Measurements from ENCODE around the gene NCOA3. TPM values are rescaled to one million over a fixed set of nuclear protein-coding genes. Genes with fewer than 3 reads are reported as not detected.

NCOA3 gene
- total RNA-seq, 6 donors from 2014 or later = 27.9 to 54.7 (median 38.9) TPM

DNA sequence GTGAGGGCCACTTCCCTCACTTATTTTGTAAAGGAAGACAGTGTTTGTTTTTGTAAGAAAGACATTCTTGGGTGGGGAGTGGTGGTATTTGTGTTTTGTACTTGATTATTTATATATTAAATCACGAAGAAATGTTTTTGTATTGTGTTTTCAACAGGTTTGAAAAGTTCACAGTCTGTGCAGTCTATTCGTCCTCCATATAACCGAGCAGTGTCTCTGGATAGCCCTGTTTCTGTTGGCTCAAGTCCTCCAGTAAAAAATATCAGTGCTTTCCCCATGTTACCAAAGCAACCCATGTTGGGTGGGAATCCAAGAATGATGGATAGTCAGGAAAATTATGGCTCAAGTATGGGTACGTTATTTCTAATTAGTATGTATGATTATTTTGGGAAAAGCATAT is 137.2 kb downstream of the NCOA3 start:
- TF ChIP-seq POLR2AphosphoS5 (IDR thresholded peaks at IDR 0.05) = no peak
- no peak for TF ChIP-seq EP300 (IDR thresholded peaks at IDR 0.05)
- TF ChIP-seq, protein P1, sequence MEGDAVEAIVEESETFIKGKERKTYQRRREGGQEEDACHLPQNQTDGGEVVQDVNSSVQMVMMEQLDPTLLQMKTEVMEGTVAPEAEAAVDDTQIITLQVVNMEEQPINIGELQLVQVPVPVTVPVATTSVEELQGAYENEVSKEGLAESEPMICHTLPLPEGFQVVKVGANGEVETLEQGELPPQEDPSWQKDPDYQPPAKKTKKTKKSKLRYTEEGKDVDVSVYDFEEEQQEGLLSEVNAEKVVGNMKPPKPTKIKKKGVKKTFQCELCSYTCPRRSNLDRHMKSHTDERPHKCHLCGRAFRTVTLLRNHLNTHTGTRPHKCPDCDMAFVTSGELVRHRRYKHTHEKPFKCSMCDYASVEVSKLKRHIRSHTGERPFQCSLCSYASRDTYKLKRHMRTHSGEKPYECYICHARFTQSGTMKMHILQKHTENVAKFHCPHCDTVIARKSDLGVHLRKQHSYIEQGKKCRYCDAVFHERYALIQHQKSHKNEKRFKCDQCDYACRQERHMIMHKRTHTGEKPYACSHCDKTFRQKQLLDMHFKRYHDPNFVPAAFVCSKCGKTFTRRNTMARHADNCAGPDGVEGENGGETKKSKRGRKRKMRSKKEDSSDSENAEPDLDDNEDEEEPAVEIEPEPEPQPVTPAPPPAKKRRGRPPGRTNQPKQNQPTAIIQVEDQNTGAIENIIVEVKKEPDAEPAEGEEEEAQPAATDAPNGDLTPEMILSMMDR (IDR thresholded peaks at IDR 0.05) = no peak
- no peak for TF ChIP-seq POLR2A (IDR thresholded peaks at IDR 0.05)
- H3K36me3 ChIP-seq = peaks cover 25 to 99% (median 48%) of the 10 kb centered on the region in 4 donors
- no peak for ATAC-seq (ENCODE audit: low FRiP score in 2 of 2)

DNA sequence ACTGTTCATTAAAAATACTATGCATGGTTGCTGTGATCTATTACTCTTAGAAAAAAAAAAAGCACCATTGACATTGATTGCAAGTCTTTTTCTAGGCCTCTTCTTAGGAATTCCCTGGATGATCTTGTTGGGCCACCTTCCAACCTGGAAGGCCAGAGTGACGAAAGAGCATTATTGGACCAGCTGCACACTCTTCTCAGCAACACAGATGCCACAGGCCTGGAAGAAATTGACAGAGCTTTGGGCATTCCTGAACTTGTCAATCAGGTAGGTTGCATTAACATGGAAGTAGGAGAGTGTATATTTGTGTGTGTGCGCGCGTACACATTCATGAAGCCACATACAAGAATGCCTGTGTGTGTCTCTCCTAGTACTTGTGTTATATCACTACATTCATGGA is 140.4 kb downstream of the NCOA3 start:
- 97% methylated on average over 4 of the region's 4 CpGs for WGBS, 2 donors
- Histone ChIP-seq H3K27me3 (no peaks in the 10 kb centered on the region), H3K36me3 (peaks cover 20 to 99% (median 42%) of the 10 kb centered on the region in 4 donors), H3K27ac (no peak overlapping the region), H3K9me3 (no peaks in the 10 kb centered on the region), H3K4me1 (peaks cover 0 to 9% (median 0%) of the 10 kb centered on the region in 4 donors), H3K4me3 (no peak overlapping the region)
- no peak for ATAC-seq (ENCODE audit: low FRiP score in 2 of 2)
- no peak for DNase-seq
- no peak for TF ChIP-seq POLR2A (IDR thresholded peaks at IDR 0.05)
- TF ChIP-seq, protein P1 (IDR thresholded peaks at IDR 0.05) = no peak
- no peak for TF ChIP-seq POLR2AphosphoS5 (IDR thresholded peaks at IDR 0.05)
- no peak for TF ChIP-seq EP300 (IDR thresholded peaks at IDR 0.05)

More for the DNA sequence above, 137.2 kb downstream of the NCOA3 start:
- H3K4me3 ChIP-seq = no peak overlapping the region
- H3K4me1 ChIP-seq = peaks cover 0 to 9% (median 0%) of the 10 kb centered on the region in 4 donors
- no peaks in the 10 kb centered on the region for H3K9me3 ChIP-seq
- WGBS, 2 donors = 31 to 50% methylated on average over 4 of the region's 4 CpGs
- H3K27ac ChIP-seq = peak overlapping the region in 1 of 4 donors; percentile 3
- DNase-seq = no peak
- H3K27me3 ChIP-seq = no peaks in the 10 kb centered on the region

DNA sequence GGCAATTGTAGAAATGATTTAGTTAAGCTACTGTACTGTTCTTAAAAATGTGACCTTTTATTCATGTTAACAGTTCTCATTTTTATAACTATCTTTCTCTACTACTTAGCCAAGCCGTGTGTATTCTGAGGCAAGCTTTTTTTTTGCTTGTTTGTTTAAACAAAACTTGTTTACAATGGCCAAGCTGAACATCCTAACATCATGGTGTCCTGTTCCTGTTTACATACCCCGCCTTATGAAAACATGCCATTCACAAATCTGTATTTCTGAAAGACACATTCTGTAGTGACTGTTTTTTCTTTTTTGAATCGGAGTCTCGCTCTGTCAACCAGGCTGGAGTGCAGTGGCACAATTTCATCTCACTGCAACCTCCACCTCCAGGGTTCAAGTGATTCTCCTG is 140.9 kb downstream of the NCOA3 start:
- Histone ChIP-seq H3K36me3 (peaks cover 20 to 97% (median 41%) of the 10 kb centered on the region in 4 donors), H3K9me3 (no peaks in the 10 kb centered on the region), H3K27me3 (no peaks in the 10 kb centered on the region), H3K27ac (no peak overlapping the region), H3K4me1 (peaks cover 0 to 9% (median 0%) of the 10 kb centered on the region in 4 donors), H3K4me3 (no peak overlapping the region)
- ATAC-seq (ENCODE audit: low FRiP score in 2 of 2) (no peak), DNase-seq (no peak)
- TF ChIP-seq EP300 (IDR thresholded peaks at IDR 0.05) (peak in 1 of 4 donors; percentile 34), POLR2A (IDR thresholded peaks at IDR 0.05) (no peak), POLR2AphosphoS5 (IDR thresholded peaks at IDR 0.05) (no peak)
- TF ChIP-seq, protein P1 (IDR thresholded peaks at IDR 0.05) = no peak
- WGBS, 2 donors = 74 to 75% methylated on average over 4 of the region's 4 CpGs

DNA sequence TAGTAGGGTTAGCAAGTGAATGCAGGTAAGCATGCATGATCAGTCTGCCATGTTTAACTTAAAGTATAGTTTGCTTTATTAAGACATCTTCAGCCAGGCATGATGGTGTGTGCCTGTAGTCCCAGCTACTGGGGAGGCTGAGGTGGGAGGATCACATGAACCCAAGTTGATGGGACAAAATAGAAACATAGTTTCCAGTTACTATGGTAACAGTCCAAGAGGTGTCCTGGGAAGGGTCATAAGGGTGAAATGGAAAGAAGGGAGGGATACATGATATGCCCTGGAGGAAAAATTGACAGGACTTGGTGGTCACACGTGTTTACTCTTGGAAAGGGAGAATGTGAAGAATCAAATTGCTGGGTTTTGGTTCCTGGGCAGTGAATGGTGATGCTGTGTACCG is 143.9 kb downstream of the NCOA3 start:
- H3K36me3 ChIP-seq = peaks cover 17 to 96% (median 42%) of the 10 kb centered on the region in 4 donors
- TF ChIP-seq POLR2A (IDR thresholded peaks at IDR 0.05) = no peak
- no peak for TF ChIP-seq EP300 (IDR thresholded peaks at IDR 0.05)
- TF ChIP-seq POLR2AphosphoS5 (IDR thresholded peaks at IDR 0.05) = no peak
- TF ChIP-seq, protein P1 (IDR thresholded peaks at IDR 0.05) = no peak
- H3K9me3 ChIP-seq = no peaks in the 10 kb centered on the region
- ATAC-seq (ENCODE audit: low FRiP score in 2 of 2) (no peak), DNase-seq (no peak)
- 83 to 91% methylated on average over 2 of the region's 2 CpGs for WGBS, 2 donors
- no peaks in the 10 kb centered on the region for H3K27me3 ChIP-seq
- peaks cover 0 to 3% (median 0%) of the 10 kb centered on the region in 4 donors for H3K4me1 ChIP-seq
- no peak overlapping the region for H3K4me3 ChIP-seq
- no peak overlapping the region for H3K27ac ChIP-seq

DNA sequence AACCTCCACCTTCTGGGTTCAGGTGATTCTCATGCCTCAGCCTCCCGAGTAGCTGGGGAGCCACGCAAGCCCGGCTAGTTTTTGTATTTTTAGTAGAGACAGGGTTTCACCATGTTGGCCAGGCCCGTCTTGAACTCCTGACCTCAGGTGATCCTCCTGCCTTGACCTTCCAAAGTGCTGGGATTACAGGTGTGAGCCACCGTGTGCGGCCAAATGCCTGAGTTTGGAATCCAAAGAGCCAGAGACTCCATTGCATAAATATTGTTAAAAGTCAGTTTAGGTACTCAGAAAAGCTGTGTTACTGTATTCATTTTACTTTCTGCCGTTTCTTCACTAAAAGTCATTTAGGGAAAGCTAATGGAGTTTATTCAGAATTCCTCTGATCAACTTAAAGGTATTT is 146.3 kb downstream of the NCOA3 start:
- no peaks in the 10 kb centered on the region for H3K27me3 ChIP-seq
- H3K4me1 ChIP-seq = no peaks in the 10 kb centered on the region
- TF ChIP-seq, protein P1 (IDR thresholded peaks at IDR 0.05) = no peak
- TF ChIP-seq EP300 (IDR thresholded peaks at IDR 0.05) = no peak
- ATAC-seq (ENCODE audit: low FRiP score in 2 of 2) (no peak), DNase-seq (no peak)
- H3K36me3 ChIP-seq = peaks cover 28 to 96% (median 58%) of the 10 kb centered on the region in 4 donors
- no peak overlapping the region for H3K27ac ChIP-seq
- no peaks in the 10 kb centered on the region for H3K9me3 ChIP-seq
- 91 to 94% methylated on average over 7 of the region's 7 CpGs for WGBS, 2 donors
- H3K4me3 ChIP-seq = no peak overlapping the region
